Stimulated activated CD4-positive, alpha-beta T cell treated with anti-CD3 and anti-CD28 coated beads, Interleukin-15, amount 100 ng/mL, for 48 hours (primary cell): ENCODE data around the gene IHH.
A peak's percentile ranks its signal among the peaks of the same experiment; 100 is the strongest.

Experiments used
- DNase-seq, 2 donors: peaks; one replicate each; pipeline ENCODE4 v3.0.0-alpha.2; 2020; ENCODE audit warnings: low read depth in 2 of 2

The IHH gene

GRCh38 chr2:219060821-219061791 is at the start of gene IHH:
TSS of gene IHH (minus strand) at chr2:219060921. CDS start at chr2:219060467, 454 bp downstream.
- no peak for DNase-seq

DNA sequence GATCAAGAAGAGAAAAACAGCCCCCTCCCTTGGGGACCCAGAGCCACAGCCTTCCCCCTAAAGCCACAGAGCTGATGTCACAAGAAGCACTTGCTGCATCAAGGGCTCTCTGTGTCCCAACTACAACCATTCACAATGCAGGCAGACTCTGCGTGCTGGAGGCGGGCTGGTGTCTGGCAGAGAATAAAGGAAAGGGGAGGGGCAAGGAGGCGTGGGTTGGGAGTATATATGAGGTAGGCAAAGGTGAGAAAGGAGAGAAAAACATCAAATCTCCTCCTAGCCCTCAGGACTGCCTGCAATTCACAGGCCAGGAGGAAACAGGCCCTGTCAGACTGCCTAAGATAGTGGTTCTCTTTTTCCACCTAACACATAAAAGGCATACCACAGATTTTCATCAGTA is 48.8 kb upstream of the IHH start:
- peak; percentile 23 to 31 for DNase-seq

DNA sequence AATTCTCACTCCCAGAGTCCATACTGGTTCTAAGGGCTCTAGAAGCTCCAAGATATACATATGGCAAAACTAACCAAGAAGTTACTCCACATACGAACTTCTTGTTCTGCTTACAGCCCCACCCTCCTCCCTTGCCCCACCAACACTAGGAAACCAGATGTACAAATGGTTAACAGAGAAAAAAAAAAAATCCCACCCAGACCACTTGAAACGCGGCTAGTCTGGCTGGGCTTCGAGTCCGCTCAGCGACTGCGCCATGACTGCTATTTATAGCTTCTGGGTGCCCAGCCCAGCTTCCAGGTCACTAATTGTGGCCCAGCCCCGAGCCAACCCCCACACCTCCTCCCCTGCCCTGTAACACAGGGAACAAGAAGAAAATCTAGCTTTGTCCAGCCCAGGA is 47.0 kb upstream of the IHH start:
- no peak for DNase-seq

GRCh38 chr2:219106251-219106650 is 45.5 kb upstream of the IHH start:
- no peak for DNase-seq

DNA sequence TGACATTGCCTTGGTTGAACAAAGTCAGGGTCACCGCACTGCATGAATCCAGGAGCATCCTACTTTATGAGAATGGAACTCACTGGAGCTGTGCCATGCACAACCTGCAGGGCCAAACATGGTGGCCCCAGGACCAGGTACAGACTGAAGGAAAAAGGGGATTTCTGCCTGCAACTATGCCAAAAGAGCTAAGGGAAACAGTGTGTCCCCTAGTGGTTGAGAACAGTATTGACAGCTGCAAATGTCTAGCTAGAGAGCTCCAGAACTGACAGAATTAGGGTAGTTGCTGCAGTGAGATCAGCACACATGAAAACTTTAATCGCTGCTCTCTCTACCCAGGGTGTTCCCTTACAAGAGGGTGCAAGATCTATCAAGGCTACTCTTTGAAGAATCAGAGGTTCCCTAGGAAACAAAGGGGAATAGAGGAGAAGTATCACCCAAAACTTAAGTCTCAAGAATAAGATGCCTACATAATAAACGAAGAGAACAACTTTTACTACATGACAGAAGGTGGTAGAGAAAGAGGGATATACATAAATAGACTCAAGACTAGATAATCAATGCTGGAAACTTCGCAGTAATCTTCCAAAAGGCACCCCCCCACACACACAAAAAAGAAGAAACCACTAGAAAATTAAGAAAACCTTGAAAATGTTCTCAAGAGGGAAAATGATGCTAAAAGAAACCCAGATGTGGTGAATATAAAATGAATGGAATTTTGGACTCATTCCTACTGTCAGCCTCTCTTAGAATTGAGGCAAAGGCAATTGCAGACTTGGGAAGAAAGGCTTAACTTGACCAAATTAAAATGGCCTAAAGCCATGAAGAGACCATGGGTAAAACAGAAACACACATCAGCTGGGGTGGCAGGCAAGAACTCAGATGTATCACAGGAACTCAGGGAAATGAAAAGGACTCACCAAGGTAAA is 43.6 kb upstream of the IHH start:
- no peak for DNase-seq

DNA sequence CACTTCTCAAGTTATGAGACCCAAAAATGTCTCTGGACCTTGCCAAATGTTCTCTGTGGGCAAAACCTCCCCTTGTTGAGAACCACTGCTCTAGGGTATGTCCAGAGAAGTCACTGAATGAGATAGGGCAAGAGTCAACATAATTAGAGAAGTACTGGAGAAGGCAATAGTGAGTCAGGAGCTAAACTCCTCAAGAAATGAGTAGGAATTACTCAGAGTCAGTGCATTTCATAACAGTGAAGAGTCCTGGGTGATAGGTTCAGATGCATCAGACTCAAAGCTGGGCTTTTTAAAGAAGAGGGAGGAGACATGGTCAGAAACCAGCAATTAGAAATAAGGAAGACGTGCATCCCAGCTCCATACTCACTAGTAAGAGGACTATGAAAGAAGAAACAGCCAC is 38.6 kb upstream of the IHH start:
- no peak for DNase-seq

GRCh38 chr2:219095406-219095935 is 34.8 kb upstream of the IHH start:
- no peak for DNase-seq

DNA sequence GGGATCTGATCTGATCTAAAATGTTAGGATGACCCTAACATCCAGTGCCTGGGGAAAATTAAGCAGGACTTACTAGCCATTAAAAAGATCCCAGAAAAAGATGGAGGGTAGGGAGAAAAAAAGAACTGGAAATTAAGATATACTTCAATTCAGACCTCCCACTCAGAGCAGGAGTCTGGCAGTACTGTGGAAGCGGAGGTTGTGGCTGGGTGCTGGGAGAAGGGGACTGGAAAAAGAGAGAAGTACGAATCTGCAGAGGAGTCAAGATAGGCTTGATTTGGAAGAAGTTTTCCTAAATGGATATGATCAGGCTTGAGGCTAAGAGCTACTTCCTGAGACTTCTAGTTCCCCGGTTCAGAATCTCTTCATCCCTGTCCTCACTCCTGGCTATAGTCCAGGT is 33.5 kb upstream of the IHH start:
- DNase-seq = no peak

- no peak for DNase-seq
Observed at GRCh38 chr2:219090436-219091299, 29.9 kb upstream of the IHH start.

DNA sequence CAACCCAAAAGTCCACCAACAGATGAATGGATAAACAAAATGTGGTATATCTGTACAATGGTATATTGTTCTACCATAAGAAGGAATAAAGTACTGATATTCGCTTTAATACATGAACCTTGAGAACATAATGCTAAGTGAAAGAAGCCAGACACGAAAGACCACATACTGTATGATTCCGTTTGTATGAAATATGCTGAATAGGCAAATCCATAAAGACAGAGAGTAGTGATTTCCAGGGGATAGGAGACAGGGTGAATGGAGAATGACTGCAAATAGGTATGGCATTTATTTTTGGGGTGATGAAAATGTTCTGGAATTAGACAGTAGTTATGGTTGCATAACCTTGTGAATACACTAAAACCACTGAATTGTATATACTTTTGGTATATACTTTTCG is 28.6 kb upstream of the IHH start:
- no peak for DNase-seq

GRCh38 chr2:219087848-219088247 is 27.1 kb upstream of the IHH start:
- DNase-seq = no peak

- no peak for DNase-seq
Observed at GRCh38 chr2:219087361-219087760, 26.6 kb upstream of the IHH start.

DNA sequence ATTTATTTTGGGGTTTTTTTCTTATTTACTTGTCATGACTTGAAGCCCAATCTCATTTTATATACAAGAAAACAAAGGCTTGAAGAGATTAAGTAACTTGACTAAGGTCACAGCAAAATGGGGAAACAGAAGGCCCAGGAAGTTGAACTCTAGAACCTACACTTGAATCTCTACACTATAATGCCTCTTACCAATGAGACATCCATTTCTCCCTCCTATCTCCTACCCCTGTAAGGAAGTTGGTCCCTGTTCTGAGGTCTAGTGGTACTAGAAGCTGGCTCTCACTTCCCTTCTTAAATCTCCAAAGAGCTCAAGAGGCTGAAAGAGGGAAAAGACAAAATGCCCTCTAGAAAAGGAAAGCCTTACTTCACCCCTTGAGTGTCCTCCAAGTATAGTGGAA is 25.5 kb upstream of the IHH start:
- no peak for DNase-seq

DNA sequence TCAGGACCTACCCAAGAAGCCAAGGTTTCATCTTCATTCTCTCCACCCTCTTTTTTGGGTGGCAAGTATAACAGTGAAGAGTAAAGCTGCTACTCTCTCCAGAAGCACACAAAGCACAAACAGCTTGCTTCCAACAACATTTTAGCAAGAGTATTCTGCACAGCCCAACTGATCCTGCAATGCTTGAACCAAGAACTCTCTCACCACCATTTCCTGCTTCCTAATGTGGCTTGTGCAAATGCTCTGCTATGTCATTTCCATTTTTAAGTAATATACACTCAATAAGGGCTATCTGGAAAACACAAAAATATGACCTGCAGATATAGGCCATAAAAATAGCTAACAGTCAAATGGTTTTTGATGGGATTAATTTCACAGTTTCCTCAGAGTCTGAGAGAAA is 24.1 kb upstream of the IHH start:
- no peak for DNase-seq

- no peak for DNase-seq
Observed at GRCh38 chr2:219082332-219082958, 21.7 kb upstream of the IHH start.

DNA sequence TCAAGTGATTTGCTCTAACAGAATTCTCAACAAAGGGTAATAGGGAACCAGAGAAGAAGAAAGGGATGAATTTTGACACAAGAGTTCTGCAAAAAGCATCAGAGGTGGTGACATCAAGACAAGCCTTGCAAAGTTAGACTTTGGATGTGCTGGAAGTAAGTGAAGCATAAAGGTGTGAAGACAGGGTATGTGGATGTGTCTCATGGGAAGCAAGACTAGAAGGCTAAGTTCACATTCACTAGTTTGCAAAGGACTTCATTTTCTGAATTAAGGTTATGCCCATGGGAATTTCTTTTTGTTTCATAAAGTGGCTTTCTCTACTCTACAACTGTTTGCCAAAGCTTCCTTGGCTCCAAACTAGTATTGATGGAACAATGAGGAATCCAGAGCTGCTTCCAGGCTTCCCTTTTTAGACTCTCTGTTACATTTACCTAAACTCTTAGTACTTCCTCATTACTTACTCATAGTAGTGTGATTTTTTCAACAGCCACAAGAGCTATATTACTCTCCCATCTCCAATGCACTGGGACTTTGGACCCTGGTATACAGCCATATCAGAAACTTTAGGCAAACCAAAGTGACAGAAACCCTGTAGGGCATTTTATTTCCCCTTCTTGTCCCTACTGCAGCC is 21.1 kb upstream of the IHH start:
- no peak for DNase-seq

DNA sequence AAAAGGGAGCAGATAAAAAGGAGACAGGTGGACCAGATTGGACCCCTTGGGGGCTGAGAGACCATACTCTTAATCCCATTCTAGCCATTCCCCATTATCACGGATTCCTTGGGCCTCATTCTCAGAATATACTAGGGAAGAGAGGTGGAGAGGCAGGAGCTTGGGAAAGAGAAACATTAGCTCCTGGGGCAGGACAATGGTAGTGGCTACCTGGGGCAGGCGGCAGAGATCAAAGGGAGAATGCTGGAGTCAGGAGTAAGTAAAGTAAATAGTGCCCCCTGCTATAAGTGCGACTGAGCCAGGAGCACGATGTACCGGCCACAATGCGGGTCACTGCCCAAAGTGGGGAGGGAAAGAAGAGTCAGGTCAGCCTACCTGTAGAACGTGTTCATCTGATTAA is 20.4 kb upstream of the IHH start:
- no peak for DNase-seq

GRCh38 chr2:219079417-219079816 is 18.7 kb upstream of the IHH start:
- DNase-seq = no peak

- no peak for DNase-seq
Observed at GRCh38 chr2:219078951-219079350, 18.2 kb upstream of the IHH start.

GRCh38 chr2:219078126-219078525 is 17.4 kb upstream of the IHH start:
- DNase-seq = no peak
